B cell (primary cell): Measurements from ENCODE around the gene AKAP8. TPM values are rescaled to one million over a fixed set of nuclear protein-coding genes. Genes with fewer than 3 reads are reported as not detected.
"Not testable (repeated sequence)": the region's sequence is repeated elsewhere in the genome, so short reads cannot be mapped to it uniquely, and the experiment has no call there.

Experiments used
- ATAC-seq: fragments of 200-7000 bp; cut with Tn5 transposase; one replicate; pipeline ENCODE4 v1.10.0; 2021; ENCODE audit warnings: low read depth, mild to moderate bottlenecking, moderate number of reproducible peaks, moderate library complexity
- CTCF ChIA-PET: fragments of 350-600 bp; sonication (Branson Sonifier 250); formaldehyde crosslinking; loops from one replicate; lab custom pipeline; 2021; ENCODE audit warnings: antibody characterized with exemption, inconsistent platforms; lab: Charles Lee
- POLR2A ChIA-PET: fragments of 350-600 bp; sonication (Branson Sonifier 250); formaldehyde crosslinking; loops from one replicate; lab custom pipeline; 2021; ENCODE audit warnings: antibody characterized with exemption; lab: Charles Lee
- DNase-seq: peaks from one replicate; pipeline ENCODE4 v3.0.0; 2013
- H2AFZ ChIP-seq: 2 replicates; pipeline ENCODE4 v1.6.1; 2012; ENCODE audit warnings: mild to moderate bottlenecking, low read depth, low read length; ENCODE audit not compliant: insufficient read depth, poor library complexity, severe bottlenecking
- H3K27ac ChIP-seq, 2 donors: 1 replicate in 1 of 2; 2 replicates in 1 of 2; pipeline ENCODE4 v1.5.1; 2012 to 2013; ENCODE audit warnings: low read length in 2 of 2, mild to moderate bottlenecking in 2 of 2, moderate library complexity in 1 of 2
- H3K27me3 ChIP-seq, 4 experiments: fragments of 200-600 bp in 1 of 4; sonication (generic) in 1 of 4; replicated peaks in 1 of 4; 1 replicate in 2 of 4; 2 replicates in 2 of 4; pipeline versions ENCODE4 v1.6.1 to v1.7.0; 2013 to 2016; ENCODE audit warnings: low read length in 3 of 4, mild to moderate bottlenecking in 2 of 4, mixed read lengths in 1 of 4, moderate library complexity in 1 of 4; ENCODE audit not compliant: insufficient read depth in 4 of 4, control insufficient read depth in 3 of 4; ENCODE audit errors: control extremely low read depth in 1 of 4
- H3K36me3 ChIP-seq, 2 experiments: replicated peaks in 1 of 2; 1 replicate in 1 of 2; 2 replicates in 1 of 2; pipeline versions ENCODE4 v1.6.1 to v1.7.1; 2013; ENCODE audit warnings: low read length in 1 of 2; ENCODE audit not compliant: insufficient read depth in 2 of 2, control insufficient read depth in 1 of 2; ENCODE audit errors: control extremely low read depth in 1 of 2, extremely low read depth in 1 of 2
- H3K4me1 ChIP-seq, 2 donors: fragments of 200-600 bp in 1 of 2; sonication (generic) in 1 of 2; 1 replicate in 1 of 2; 2 replicates in 1 of 2; pipeline versions ENCODE4 v1.5.1 to v1.6.1; 2013 to 2017; ENCODE audit warnings: low read length in 2 of 2; ENCODE audit not compliant: control insufficient read depth in 2 of 2, insufficient read depth in 2 of 2
- H3K4me2 ChIP-seq: replicated peaks from 2 replicates; pipeline ENCODE3; 2012; ENCODE audit warnings: mild to moderate bottlenecking, low read depth, low read length; ENCODE audit not compliant: poor library complexity, severe bottlenecking
- H3K4me3 ChIP-seq, 5 experiments: fragments of 200-600 bp in 1 of 5; sonication (generic) in 1 of 5; 1 replicate in 3 of 5; 2 replicates in 2 of 5; pipeline versions ENCODE4 v1.5.1 to v1.7.0; 2011 to 2016; ENCODE audit warnings: low read length in 4 of 5, mild to moderate bottlenecking in 4 of 5, low read depth in 2 of 5, control low read depth in 1 of 5, moderate library complexity in 1 of 5; ENCODE audit not compliant: insufficient read depth in 1 of 5; ENCODE audit errors: control extremely low read depth in 1 of 5, extremely low read depth in 1 of 5
- H3K79me2 ChIP-seq: fragments of 200-600 bp; sonication (generic); one replicate; pipeline ENCODE4 v1.6.0; 2016; ENCODE audit warnings: low read length; ENCODE audit not compliant: control insufficient read depth, insufficient read depth
- H3K9ac ChIP-seq: fragments of 200-600 bp; sonication (generic); 2 replicates; pipeline ENCODE4 v1.6.1; 2017; ENCODE audit warnings: mild to moderate bottlenecking, low read length, moderate library complexity
- H3K9me3 ChIP-seq, 3 donors: one replicate each; pipeline versions ENCODE4 v1.6.1 to v1.7.1; 2013; ENCODE audit warnings: low read length in 2 of 3; ENCODE audit not compliant: control insufficient read depth in 2 of 3, insufficient read depth in 1 of 3; ENCODE audit errors: control extremely low read depth in 1 of 3
- H4K20me1 ChIP-seq: 2 replicates; pipeline ENCODE4 v1.6.0; 2012; ENCODE audit warnings: mild to moderate bottlenecking, low read length; ENCODE audit not compliant: insufficient read depth, control insufficient read depth, poor library complexity, severe bottlenecking
- H3K27ac Mint-ChIP-seq: one replicate; pipeline ENCODE4 v1.8.0; 2021; ENCODE audit warnings: mixed read lengths
- H3K27me3 Mint-ChIP-seq: one replicate; pipeline ENCODE4 v1.8.0; 2021; ENCODE audit warnings: mixed read lengths
- H3K4me1 Mint-ChIP-seq: one replicate; pipeline ENCODE4 v1.8.0; 2021; ENCODE audit warnings: mixed read lengths
- H3K4me3 Mint-ChIP-seq: one replicate; pipeline ENCODE4 v1.8.0; 2021; ENCODE audit warnings: mixed read lengths
- H3K9me3 Mint-ChIP-seq: one replicate; pipeline ENCODE4 v1.8.0; 2022; ENCODE audit warnings: mixed read lengths; ENCODE audit not compliant: insufficient read depth
- EZH2 ChIP-seq: IDR thresholded peaks from 2 replicates; pipeline ENCODE4 v1.6.1; 2012; ENCODE audit warnings: borderline replicate concordance, low read depth, mild to moderate bottlenecking, moderate library complexity, low read length; ENCODE audit not compliant: insufficient read depth, poor library complexity, severe bottlenecking
- WGBS: methylation state at CpG from one replicate; pipeline ENCODE4 v1.1.5; 2013; ENCODE audit warnings: missing lambda C conversion rate; ENCODE audit not compliant: insufficient coverage; 5-methylcytosine and 5-hydroxymethylcytosine counted together
- intact Hi-C: fragments of 100-400 bp; cut with micrococcal nuclease; formaldehyde crosslinking; loops from one replicate; pipeline ENCODE4 v1.10.0; 2022
- polyA plus RNA-seq: library from polyadenylated mRNA; depleted of rRNA; stranded (reverse); fragments of >200 nt; gene quantifications from 2 replicates; pipeline ENCODE4 v1.2.3, GENCODE V29; 2012
- total RNA-seq, 2 donors: library from RNA; stranded (reverse); fragments of 120-200 nt in 1 of 2; gene quantifications; 1 replicate in 1 of 2; 2 replicates in 1 of 2; pipeline versions ENCODE4 v1.2.3 to v1.2.4, GENCODE V29; 2013 to 2022
- TF ChIP-seq, protein P1 (sequence below): fragments of 200-600 bp; IDR thresholded peaks from one replicate; pipeline ENCODE4 v1.8.0; 2022; ENCODE audit warnings: antibody characterized with exemption, mild to moderate bottlenecking

The AKAP8 gene
- total and polyA plus RNA-seq, 2 donors (not counting 1 experiment from before 2014, with no cell fraction given), result 30.0 to 84.8 TPM

GRCh38 chr19:15353908-15354307 is 25.7 kb downstream of the AKAP8 start:
- H3K9me3 Mint-ChIP-seq, result no peaks in the 10 kb centered on the region
- no peak overlapping the region for H3K9ac ChIP-seq
- CTCF ChIA-PET, result no interaction called here
- no peak for DNase-seq
- 93% methylated on average over 2 of the region's 4 CpGs for WGBS
- H3K27me3 Mint-ChIP-seq, result no peaks in the 10 kb centered on the region
- no peaks in the 10 kb centered on the region for H3K9me3 ChIP-seq
- peaks cover 2% of the 10 kb centered on the region for H3K4me1 Mint-ChIP-seq
- no peak for TF ChIP-seq EZH2
- TF ChIP-seq, protein P1, sequence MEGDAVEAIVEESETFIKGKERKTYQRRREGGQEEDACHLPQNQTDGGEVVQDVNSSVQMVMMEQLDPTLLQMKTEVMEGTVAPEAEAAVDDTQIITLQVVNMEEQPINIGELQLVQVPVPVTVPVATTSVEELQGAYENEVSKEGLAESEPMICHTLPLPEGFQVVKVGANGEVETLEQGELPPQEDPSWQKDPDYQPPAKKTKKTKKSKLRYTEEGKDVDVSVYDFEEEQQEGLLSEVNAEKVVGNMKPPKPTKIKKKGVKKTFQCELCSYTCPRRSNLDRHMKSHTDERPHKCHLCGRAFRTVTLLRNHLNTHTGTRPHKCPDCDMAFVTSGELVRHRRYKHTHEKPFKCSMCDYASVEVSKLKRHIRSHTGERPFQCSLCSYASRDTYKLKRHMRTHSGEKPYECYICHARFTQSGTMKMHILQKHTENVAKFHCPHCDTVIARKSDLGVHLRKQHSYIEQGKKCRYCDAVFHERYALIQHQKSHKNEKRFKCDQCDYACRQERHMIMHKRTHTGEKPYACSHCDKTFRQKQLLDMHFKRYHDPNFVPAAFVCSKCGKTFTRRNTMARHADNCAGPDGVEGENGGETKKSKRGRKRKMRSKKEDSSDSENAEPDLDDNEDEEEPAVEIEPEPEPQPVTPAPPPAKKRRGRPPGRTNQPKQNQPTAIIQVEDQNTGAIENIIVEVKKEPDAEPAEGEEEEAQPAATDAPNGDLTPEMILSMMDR, result no peak
- peaks cover 21 to 52% of the 10 kb centered on the region in 2 experiments for H3K36me3 ChIP-seq
- H3K27ac Mint-ChIP-seq, result no peak overlapping the region
- H3K79me2 ChIP-seq, result no peaks in the 10 kb centered on the region
- H3K4me3 ChIP-seq, result no peak overlapping the region
- no peak overlapping the region for H3K4me2 ChIP-seq
- intact Hi-C loops, result no loop called here
- POLR2A ChIA-PET, result no interaction called here
- H3K4me3 Mint-ChIP-seq, result no peak overlapping the region
- ATAC-seq, result no peak
- H3K4me1 ChIP-seq, result peaks cover 1 to 5% of the 10 kb centered on the region in 2 donors
- H2AFZ ChIP-seq, result no peak overlapping the region
- H4K20me1 ChIP-seq, result no peaks in the 10 kb centered on the region
- H3K27me3 ChIP-seq, result no peaks in the 10 kb centered on the region
- no peak overlapping the region for H3K27ac ChIP-seq

GRCh38 chr19:15352535-15352934 is 27.1 kb downstream of the AKAP8 start:
- H3K9ac ChIP-seq, H4K20me1 ChIP-seq, H3K27me3 Mint-ChIP-seq, H3K4me1 Mint-ChIP-seq, H3K79me2 ChIP-seq, H3K9me3 ChIP-seq, H3K9me3 Mint-ChIP-seq, POLR2A ChIA-PET, intact Hi-C loops, H3K27ac Mint-ChIP-seq, DNase-seq, H3K4me3 ChIP-seq, ATAC-seq, H3K4me2 ChIP-seq, H2AFZ ChIP-seq, H3K27me3 ChIP-seq, H3K4me3 Mint-ChIP-seq, H3K27ac ChIP-seq: not testable (repeated sequence)
- CTCF ChIA-PET, result interaction anchor here (0.7 kb wide), 1 partner anchor 261 kb away, joined by 3 read pairs; no protein-coding TSS in a partner anchor
- peaks cover 13 to 38% of the 10 kb centered on the region in 2 experiments for H3K36me3 ChIP-seq
- H3K4me1 ChIP-seq, result peaks cover 3 to 11% of the 10 kb centered on the region in 2 donors
- 75% methylated on average over 4 of the region's 8 CpGs for WGBS

- H3K4me1 Mint-ChIP-seq, H3K27ac Mint-ChIP-seq, CTCF ChIA-PET, H3K9me3 ChIP-seq, H3K4me3 ChIP-seq, H3K9me3 Mint-ChIP-seq, H4K20me1 ChIP-seq, H3K9ac ChIP-seq, ATAC-seq, H3K27ac ChIP-seq, H3K4me3 Mint-ChIP-seq, H3K4me1 ChIP-seq, H2AFZ ChIP-seq, H3K4me2 ChIP-seq, DNase-seq, H3K27me3 Mint-ChIP-seq, H3K27me3 ChIP-seq, intact Hi-C loops: not testable (repeated sequence)
- peaks cover 4 to 39% of the 10 kb centered on the region in 2 experiments for H3K36me3 ChIP-seq
- WGBS, result no CpG with 5 or more reads among the region's 11 CpGs
- POLR2A ChIA-PET, result interaction anchor here (0.6 kb wide), 1 partner anchor 1090 kb away, joined by 3 read pairs; no protein-coding TSS in a partner anchor
- H3K79me2 ChIP-seq, result peaks cover 53% of the 10 kb centered on the region
Observed at GRCh38 chr19:15341328-15341727, 38.3 kb downstream of the AKAP8 start.
